HepG2 (cell line): Measurements from ENCODE around the gene RPL3. TPM values are rescaled to one million over a fixed set of nuclear protein-coding genes. Genes with fewer than 3 reads are reported as not detected.

ENCODE experiments used
- BCLAF1 ChIP-seq: fragments of 450-650 bp; IDR thresholded peaks from 2 replicates; pipeline ENCODE4 v1.6.1; 2017; ENCODE audit warnings: mild to moderate bottlenecking
- CCAR2 ChIP-seq: fragments of 200-400 bp; formaldehyde crosslinking; optimal IDR thresholded peaks from 2 replicates; pipeline ENCODE3; 2018; ENCODE audit warnings: low read depth, mild to moderate bottlenecking, low read length, moderate library complexity
- E2F2 ChIP-seq: sonication (generic); formaldehyde crosslinking; IDR thresholded peaks from 2 replicates; pipeline ENCODE4 v1.4.0; 2020; ENCODE audit warnings: missing genetic modification reagents, borderline replicate concordance
- EZH2 ChIP-seq: conservative IDR thresholded peaks from 2 replicates; pipeline ENCODE4 v1.6.1; 2012; ENCODE audit warnings: mild to moderate bottlenecking, low read depth, low read length, moderate library complexity
- GMEB1 ChIP-seq: sonication (generic); formaldehyde crosslinking; IDR thresholded peaks from 2 replicates; pipeline ENCODE4 v1.5.1; 2020; ENCODE audit warnings: missing genetic modification reagents, mild to moderate bottlenecking, borderline replicate concordance
- HMGXB3 ChIP-seq: sonication (generic); formaldehyde crosslinking; IDR thresholded peaks from 2 replicates; pipeline ENCODE4 v1.4.0; 2020; ENCODE audit warnings: missing genetic modification reagents, borderline replicate concordance
- MBD4 ChIP-seq: IDR thresholded peaks from 2 replicates; pipeline ENCODE4 v1.6.1; 2012; ENCODE audit warnings: low read length, inconsistent platforms, borderline replicate concordance
- SCMH1 ChIP-seq: sonication (generic); formaldehyde crosslinking; IDR thresholded peaks from 2 replicates; pipeline ENCODE4 v1.9.0; 2021; ENCODE audit warnings: missing genetic modification reagents, mild to moderate bottlenecking, borderline replicate concordance
- SP1 ChIP-seq, 2 experiments: fragments of 450-650 bp in 1 of 2; sonication (generic) in 1 of 2; formaldehyde crosslinking in 1 of 2; IDR thresholded peaks; 2 replicates each; pipeline versions ENCODE4 v1.4.0 to v1.6.1; 2016 to 2020; ENCODE audit warnings: missing genetic modification reagents in 1 of 2
- SP5 ChIP-seq: IDR thresholded peaks from 2 replicates; pipeline ENCODE4 v1.6.1; 2016; ENCODE audit warnings: low read depth, borderline replicate concordance
- ZBTB44 ChIP-seq: sonication (generic); formaldehyde crosslinking; IDR thresholded peaks from 2 replicates; pipeline ENCODE4 v1.4.0; 2020; ENCODE audit warnings: missing genetic modification reagents
- ZNF343 ChIP-seq: sonication (generic); formaldehyde crosslinking; IDR thresholded peaks from 2 replicates; pipeline ENCODE4 v1.4.0; 2020; ENCODE audit warnings: mild to moderate bottlenecking, missing genetic modification reagents
- ZNF556 ChIP-seq: sonication (generic); formaldehyde crosslinking; IDR thresholded peaks from 2 replicates; pipeline ENCODE4 v1.4.0; 2020; ENCODE audit warnings: mild to moderate bottlenecking, missing genetic modification reagents, borderline replicate concordance
- ZNF564 ChIP-seq: sonication (generic); formaldehyde crosslinking; IDR thresholded peaks from 2 replicates; pipeline ENCODE4 v1.8.1; 2023; ENCODE audit warnings: mild to moderate bottlenecking, missing genetic modification reagents
- ZSCAN30 ChIP-seq: sonication (generic); formaldehyde crosslinking; IDR thresholded peaks from 2 replicates; pipeline ENCODE4 v1.5.0; 2020; ENCODE audit warnings: mild to moderate bottlenecking, missing genetic modification reagents
- polyA plus RNA-seq, 8 experiments: library from polyadenylated mRNA; depleted of rRNA in 3 of 8; stranded (reverse) in 7 of 8; unstranded in 1 of 8; fragments of >200 nt; fragmentation: Illumina TruSeq in 4 of 8; extraction: Trizol in 4 of 8; gene quantifications; 2 replicates each; pipeline versions ENCODE4 v1.2.1 to v1.2.3, GENCODE V29; 2011 to 2016; ENCODE audit warnings: low read depth in 4 of 8, missing spikeins in 1 of 8, mixed read lengths in 1 of 8; ENCODE audit not compliant: insufficient read depth in 1 of 8
- total RNA-seq, 5 experiments: library from RNA; depleted of rRNA; stranded (reverse); fragments of >200 nt; fragmentation: Illumina TruSeq; extraction: Trizol; gene quantifications; 2 replicates each; pipeline ENCODE4 v1.2.3, GENCODE V29; 2016; ENCODE audit warnings: low read depth in 1 of 5

Gene RPL3
- total and polyA plus RNA-seq, 2 of the 13 experiments (the other 11 are each of a cell fraction or from before 2014, with no cell fraction given) = 1,051 to 3,279 TPM

- TF ChIP-seq HMGXB3 (no peak), ZNF564 (CRISPR knock-in tag) (no peak), ZSCAN30 (CRISPR knock-in tag) (no peak), CCAR2 (no peak), ZNF556 (CRISPR knock-in tag) (no peak), BCLAF1 (no peak), EZH2 (no peak), GMEB1 (no peak), SP1 (IDR thresholded peaks at IDR 0.05) (no peak), SP1 (CRISPR knock-in tag; IDR thresholded peaks at IDR 0.05) (no peak), SCMH1 (CRISPR knock-in tag) (no peak), ZNF343 (CRISPR knock-in tag) (0 out of 2 replicates have a peak, but pooled peaks have one; percentile 14), SP5 (CRISPR knock-in tag) (no peak), ZBTB44 (no peak), E2F2 (CRISPR knock-in tag) (no peak), MBD4 (no peak)
Observed at GRCh38 chr22:39309364-39309861, 10.0 kb downstream of the RPL3 start (continued).
